Brain pericyte (primary cell): Measurements from ENCODE around the gene MRGPRX2.
A peak's percentile ranks its signal among the peaks of the same experiment; 100 is the strongest.

Experiments used
- DNase-seq: peaks from one replicate; pipeline ENCODE4 v3.0.0-alpha.2; 2012; ENCODE audit warnings: low read depth, low spot score

Gene MRGPRX2

DNA sequence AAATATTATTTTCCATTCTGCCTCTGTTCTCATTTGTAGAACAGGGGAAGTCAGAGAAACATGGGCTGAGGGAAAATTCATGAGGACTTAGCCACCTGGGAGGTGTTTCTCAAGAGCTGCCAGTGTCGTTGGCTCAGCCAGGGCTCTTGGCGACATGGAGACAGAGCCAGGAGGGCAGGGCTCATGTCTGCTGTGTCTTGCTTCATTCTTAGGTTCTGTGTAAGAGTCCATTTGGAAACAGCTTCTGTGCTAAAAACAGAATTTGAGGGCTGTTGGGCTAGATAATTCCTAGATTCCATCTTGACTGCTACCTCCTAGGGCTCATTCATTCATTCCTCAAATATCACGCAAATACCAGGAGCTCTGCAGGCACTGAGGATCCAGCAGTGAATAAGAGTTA, 15.1 kb upstream of the MRGPRX2 start:
- no peak for DNase-seq

GRCh38 chr11:19073454-19074415, 13.2 kb upstream of the MRGPRX2 start:
- no peak for DNase-seq

DNA sequence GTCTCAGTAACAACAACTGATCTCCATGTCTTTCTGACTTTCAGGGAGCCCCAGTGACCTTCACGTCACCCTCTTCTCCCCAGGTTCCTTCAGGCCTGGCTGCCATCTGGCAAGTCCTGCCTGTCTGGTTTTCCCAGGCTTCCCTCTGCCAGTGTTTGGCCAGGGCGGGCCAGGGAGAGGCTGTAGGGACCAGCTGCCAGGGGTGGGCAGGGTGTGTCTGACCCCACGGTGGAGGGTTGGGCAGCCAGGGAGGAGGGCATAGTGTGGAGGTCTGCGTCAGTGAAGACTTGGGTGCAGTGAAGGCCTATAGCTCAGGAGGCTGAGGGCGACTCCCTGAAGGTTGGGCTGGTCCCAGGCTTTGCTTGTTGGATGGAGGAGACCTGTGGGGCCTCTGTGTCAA, 11.9 kb upstream of the MRGPRX2 start:
- DNase-seq = no peak

DNA sequence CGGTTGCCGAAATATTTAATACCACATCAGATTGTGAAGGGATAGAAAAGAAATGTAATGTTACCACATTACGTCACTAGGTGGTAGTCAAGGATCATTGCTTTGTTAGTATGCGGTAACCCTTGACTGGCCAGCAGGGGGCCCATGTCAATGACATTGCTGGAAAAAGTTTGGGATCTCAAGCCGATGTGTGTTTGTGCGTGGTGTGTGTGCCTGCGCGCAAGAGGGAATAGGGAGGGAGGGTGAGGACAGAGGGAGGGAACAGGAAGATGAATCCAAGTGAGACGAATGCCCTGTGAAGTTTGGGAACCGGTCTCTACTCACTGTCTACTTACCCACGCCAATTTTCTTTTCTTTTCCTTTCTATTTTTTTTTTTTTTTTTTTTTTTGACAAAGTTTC, 10.7 kb upstream of the MRGPRX2 start:
- DNase-seq = peak; percentile 41

DNA sequence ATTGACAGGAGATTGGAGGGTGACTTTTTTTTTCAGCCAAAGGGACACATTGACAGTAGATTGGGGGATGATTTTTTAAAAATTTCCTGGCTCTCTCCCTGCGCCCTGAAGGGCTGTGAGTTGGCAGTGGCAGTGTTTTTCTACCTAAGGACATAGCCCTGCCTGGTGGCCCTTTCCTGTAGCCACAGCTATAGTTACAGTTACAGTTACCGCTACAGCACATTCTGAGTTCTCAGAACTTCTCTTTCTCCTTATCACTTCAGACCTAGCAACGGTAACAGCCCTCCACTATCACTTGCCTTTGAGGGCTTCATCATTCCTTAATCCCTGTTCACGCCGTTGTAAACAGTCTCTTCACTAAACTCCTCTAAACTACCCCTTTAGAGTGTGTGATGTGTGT, 684 bp downstream of the MRGPRX2 start:
- no peak for DNase-seq

DNA sequence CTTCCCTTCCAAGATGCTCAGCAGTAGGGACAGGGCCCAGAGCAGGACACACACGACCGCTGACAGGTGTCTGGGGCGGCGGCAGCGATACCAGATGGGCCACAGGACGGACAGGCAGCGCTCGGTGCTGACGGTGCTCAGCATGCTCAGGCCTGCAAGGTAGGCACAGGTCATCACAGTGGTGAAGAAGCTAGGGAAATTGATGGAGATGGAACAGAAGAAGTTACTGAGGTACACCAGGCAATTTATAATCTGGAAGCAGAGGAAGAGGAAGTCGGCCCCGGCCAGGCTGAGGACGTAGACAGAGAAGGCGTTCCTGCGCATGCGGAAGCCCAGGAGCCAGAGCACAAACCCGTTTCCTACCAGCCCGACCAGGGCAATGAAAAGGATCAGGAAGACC, 4.6 kb downstream of the MRGPRX2 start:
- no peak for DNase-seq

- no peak for DNase-seq
Observed at GRCh38 chr11:19055016-19055415, 5.5 kb downstream of the MRGPRX2 start.

GRCh38 chr11:19053909-19054308, 6.6 kb downstream of the MRGPRX2 start:
- DNase-seq = no peak

DNA sequence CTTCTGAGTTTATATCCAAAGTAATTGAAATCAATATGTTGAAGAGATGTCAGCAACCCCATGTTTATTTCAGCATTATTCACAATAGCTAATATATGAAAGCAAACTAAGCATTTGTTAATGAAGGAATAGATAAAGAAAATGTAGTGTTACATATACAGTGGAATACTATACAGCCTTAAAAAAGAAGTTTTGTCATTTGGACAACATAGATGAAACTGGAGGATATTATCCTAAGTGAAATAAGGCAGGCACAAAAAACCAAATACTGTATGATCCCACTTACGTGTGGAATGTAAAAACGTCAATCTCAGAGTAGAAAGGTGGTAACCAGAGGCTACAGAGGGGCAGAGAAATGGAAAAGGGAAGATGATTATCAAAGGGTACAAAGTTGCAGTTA, 10.2 kb downstream of the MRGPRX2 start:
- DNase-seq = no peak

GRCh38 chr11:19049351-19049750, 11.2 kb downstream of the MRGPRX2 start:
- DNase-seq = no peak

DNA sequence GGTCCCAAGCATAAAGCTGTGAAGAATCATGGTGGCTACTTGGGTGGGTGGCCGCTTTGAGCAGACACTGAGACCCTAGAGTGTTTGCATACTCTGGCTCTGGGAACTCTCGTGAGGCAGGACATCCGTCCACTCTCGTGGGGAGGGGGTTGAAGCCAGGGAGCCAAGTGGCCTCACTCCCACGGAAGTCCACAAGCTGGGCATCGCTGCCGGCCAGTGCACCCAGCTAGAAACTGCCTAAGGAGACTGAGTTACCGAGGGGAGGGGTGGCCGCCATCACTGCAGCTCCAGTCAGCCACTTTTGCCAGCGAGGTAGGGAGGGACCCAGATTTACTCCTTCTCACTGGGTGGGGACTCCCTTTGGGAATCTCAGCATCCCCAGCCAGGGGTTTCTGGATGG, 20.5 kb downstream of the MRGPRX2 start:
- DNase-seq = no peak

DNA sequence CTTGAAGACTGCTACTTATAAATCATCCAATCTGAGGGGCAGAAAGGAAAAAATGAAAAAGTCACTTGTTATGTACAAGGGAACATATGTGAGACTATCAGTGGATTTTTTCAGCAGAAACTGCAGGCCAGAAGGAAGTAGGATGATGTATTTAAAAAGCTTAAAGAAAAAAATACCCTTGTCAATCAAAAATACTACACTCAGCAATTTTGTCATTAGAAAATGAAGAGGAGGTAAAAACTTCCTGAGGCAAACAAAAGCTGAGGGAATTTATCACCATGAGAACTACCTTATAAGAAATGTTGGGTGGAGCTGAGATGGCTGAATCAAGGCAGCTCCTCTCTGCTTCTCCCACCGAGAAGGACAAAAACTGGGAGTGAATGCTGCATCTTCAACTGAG, 21.1 kb downstream of the MRGPRX2 start:
- no peak for DNase-seq

DNA sequence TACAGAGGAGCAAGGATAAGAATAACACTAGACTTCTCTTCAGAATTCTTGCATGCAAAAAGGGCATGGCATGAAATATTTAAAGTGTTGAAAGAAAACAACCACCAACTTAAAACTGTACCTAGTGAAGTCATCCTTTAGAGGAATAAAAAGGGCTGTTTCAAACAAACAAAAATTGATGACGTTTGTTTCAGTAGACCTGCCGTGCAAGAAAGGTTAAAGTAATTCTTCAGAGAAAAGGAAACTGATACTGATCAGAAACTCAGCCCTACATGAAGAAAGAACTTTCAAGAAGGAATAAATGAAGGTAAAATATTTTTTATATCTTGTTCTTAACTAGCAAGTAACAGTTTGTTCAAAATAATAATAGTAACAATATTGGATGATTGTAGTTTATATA, 27.5 kb downstream of the MRGPRX2 start:
- no peak for DNase-seq

DNA sequence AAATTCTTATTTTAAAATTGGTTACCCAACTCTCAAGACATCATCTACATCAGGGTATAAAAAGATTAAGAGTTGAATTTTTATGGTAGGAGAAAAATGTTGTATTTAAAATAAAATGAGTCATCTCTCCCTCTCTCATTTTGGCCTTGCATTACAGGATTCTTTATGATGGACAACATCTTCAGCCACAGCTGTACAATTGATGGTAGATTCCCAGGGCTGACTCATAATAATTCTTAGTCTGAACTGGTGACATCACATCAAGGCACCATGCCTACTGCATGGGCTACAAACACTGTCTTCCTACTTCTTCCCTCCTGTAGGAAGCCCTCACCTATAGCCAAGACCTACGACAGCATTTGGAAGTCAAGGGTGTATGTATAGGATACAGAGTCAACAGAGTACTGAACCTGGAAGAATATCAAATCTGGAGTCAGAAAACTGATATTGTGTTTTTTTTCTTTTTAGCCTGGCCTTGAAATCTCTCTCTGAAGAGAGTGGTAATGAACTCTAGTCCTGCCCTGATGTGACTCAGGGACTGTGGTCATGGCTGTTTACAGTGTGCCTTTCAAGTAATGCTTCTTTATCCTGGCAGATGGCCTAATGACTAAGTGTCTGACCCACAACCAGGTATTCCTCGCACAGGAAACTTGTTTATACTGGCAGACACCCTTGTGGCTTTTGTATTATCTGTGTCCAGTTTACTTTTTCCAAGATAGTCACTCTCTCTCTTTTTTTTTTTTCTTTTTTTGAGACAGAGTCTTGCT, 32.5 kb downstream of the MRGPRX2 start:
- no peak for DNase-seq

DNA sequence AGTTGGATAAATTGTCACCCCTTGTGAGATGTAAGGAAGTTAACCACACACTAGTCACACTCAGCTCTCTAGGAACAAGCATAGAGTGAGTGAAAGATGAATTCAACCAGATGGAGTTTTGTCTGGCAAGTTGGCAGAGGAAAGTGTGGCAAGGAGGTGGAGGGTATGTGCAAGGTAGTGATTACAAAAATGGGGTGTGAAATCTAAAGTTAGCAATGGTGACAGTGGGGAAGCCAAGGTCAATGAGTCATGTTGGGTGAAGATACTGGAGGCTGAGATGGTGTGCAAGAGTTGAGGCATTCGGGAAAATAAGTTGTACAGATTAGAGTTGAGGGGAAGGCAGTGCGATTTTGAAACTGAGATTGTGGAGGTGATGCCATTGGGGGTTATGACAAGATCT, 33.7 kb downstream of the MRGPRX2 start:
- DNase-seq = no peak

- no peak for DNase-seq
Observed at GRCh38 chr11:19025481-19026406, 34.8 kb downstream of the MRGPRX2 start.

DNA sequence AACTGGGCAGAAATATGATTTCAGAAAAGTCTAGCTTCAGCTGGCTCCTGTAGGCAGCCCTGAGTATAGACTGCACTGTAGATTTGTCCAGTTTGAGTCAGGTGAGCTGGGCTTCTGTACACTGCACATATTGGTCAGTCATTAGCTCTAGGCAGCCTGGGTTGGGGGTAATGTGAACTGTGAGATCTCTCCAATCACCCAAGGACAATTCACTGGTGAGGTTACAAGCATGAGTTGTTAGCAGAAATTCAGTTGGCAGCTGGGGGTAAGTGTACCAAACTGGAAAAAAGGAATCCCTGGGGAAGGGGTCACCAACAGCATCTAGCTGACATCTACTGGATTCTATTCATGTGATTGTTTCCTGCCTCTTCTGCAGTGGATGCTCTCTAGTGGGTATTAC, 39.7 kb downstream of the MRGPRX2 start:
- no peak for DNase-seq

DNA sequence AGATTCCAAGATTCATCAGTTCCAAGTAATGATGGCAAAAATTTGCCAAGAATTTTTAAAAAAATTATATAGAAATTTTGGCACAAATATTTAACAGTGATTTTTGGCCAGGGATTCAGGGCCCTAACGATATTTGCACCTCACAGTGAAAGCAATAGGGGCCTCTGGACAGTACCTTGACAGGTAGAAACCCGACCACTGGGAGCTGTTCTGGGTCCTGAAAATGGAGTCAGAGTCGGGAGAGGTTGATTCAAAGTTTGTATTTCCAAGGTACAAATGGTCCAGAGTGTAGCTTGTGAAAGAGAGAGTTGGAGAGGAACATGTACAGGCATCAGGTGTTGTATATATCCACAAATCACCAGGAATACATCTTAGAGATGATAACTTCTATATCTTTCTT, 41.6 kb downstream of the MRGPRX2 start:
- no peak for DNase-seq

DNA sequence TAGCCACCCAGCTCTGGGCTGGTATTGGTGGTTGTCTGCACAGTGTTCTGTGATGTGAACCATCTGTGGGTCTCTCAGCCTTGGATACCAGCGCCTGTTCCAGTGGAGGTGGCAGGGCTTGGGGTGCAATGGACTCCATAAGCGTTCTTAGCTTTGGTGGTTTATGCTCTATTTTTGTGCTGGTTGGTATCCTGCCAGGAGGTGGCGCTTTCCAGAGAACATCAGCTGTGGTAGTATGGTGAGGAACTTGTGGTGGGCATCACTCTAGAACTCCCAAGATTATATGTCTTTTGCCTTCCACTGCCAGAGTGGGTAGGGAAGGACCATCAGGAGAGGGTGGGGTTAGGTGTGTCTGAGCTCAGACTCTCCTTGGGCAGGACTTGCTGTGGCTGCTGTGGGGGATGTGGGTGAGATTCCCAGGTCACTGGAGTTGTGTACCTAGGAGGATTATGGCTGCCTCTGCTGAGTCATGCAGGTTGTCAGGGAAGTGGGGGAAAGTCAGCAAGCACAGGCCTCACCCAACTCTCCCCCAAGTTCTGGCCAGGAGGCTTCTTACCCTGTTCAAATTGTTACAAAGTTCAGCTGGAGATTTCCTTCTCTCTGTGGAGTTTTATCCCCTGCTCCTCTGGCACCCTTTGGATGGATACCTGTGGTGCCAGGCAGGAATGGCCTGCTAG, 47.2 kb downstream of the MRGPRX2 start:
- no peak for DNase-seq

- no peak for DNase-seq
Observed at GRCh38 chr11:19012636-19013035, 47.9 kb downstream of the MRGPRX2 start.
